Peyer's patch (tissue), 4 donors: ENCODE data around the gene AUNIP.

Source experiments
- CTCF ChIP-seq, 6 experiments: fragments of 450-650 bp in 4 of 6; fragments of 200-600 bp in 2 of 6; sonication (generic) in 1 of 6; IDR thresholded peaks; one replicate each; pipeline ENCODE4 v1.5.1; 2017 to 2019; ENCODE audit warnings: antibody characterized with exemption in 6 of 6, mild to moderate bottlenecking in 3 of 6, moderate library complexity in 1 of 6
- POLR2A ChIP-seq, 2 donors: fragments of 450-650 bp; IDR thresholded peaks; one replicate each; pipeline ENCODE4 v1.5.1; 2017; ENCODE audit warnings: antibody characterized with exemption in 2 of 2, mild to moderate bottlenecking in 2 of 2, moderate library complexity in 2 of 2

- TF ChIP-seq CTCF (IDR thresholded peaks at IDR 0.05) (peak in 4 of 6 experiments; percentile 27 to 48 (median 42)), POLR2A (IDR thresholded peaks at IDR 0.05) (no peak)
Measured at GRCh38 chr1:25797939-25798338, 61.3 kb downstream of the AUNIP start.
